ENCODE data around the gene DGCR2. TPM values are rescaled to one million over a fixed set of nuclear protein-coding genes. Genes with fewer than 3 reads are reported as not detected.

Gene DGCR2
- total RNA-seq (10 to 100 TPM; 36.1 to 53.3 (median 41.2) TPM), polyA plus RNA-seq (10 to 100 TPM; 26.0 to 51.5 TPM)
- long read RNA-seq, donor 1, full-length matches to known transcripts = 42 of 155 reads
- long read RNA-seq, donor 1, partial matches to known transcripts = 19 of 155 reads
- long read RNA-seq, donor 1, other reads (novel, unspliced or antisense) = 94 of 155 reads
- long read RNA-seq, donor 2, full-length matches to known transcripts = 60 of 199 reads
- long read RNA-seq, donor 2, partial matches to known transcripts = 81 of 199 reads
- long read RNA-seq, donor 2, other reads (novel, unspliced or antisense) = 58 of 199 reads
- long read RNA-seq, donor 3, full-length matches to known transcripts = 58 of 171 reads
- long read RNA-seq, donor 3, partial matches to known transcripts = 71 of 171 reads
- long read RNA-seq, donor 3, other reads (novel, unspliced or antisense) = 42 of 171 reads

GRCh38 chr22:19122143-19122751 is at the start of gene DGCR2:
Gene DGCR2, minus strand, starts transcription at chr22:19122412. Its CDS starts 206 bp downstream, at chr22:19122206.
- no peaks in the 10 kb centered on the region for H3K27me3 ChIP-seq
- no peaks in the 10 kb centered on the region for H3K9me3 ChIP-seq
- peak; percentile 97 to 99 (median 98) for ATAC-seq
- 0 to 1% (median 0%) methylated on average over 19 to 67 of the region's 67 CpGs; no CpG with 5 or more reads in 1 of the 4 donors for WGBS, 4 donors
- TF ChIP-seq POLR2A (IDR thresholded peaks at IDR 0.05) (peak; percentile 37 to 85), CTCF (IDR thresholded peaks at IDR 0.05) (peak in 2 of 12 donors; percentile 9 to 13)
- peaks cover 0 to 8% (median 0%) of the 10 kb centered on the region in 9 donors for H3K36me3 ChIP-seq
- H3K4me1 ChIP-seq = peaks cover 4 to 53% (median 44%) of the 10 kb centered on the region in 12 donors
- intact Hi-C loops (cut with DNase I) = loop anchor here in 1 of 10 donors (10.0 kb wide), 1 partner anchor 57 kb away; no protein-coding TSS in a partner anchor
- H3K27ac ChIP-seq = peak within 1 kb of the TSS; percentile 88 to 98 (median 94)
- DNase-seq = peak; percentile 97 to 99 (median 97)
- H3K4me3 ChIP-seq = peak within 1 kb of the TSS; percentile 86 to 98 (median 94)

- H3K4me1 ChIP-seq = peaks cover 16 to 57% (median 43%) of the 10 kb centered on the region in 12 donors
These were observed 47.7 kb upstream of the DGCR2 start for GRCh38 chr22:19169947-19170318.

GRCh38 chr22:19169002-19169946 is 47.1 kb upstream of the DGCR2 start:
- TF ChIP-seq CTCF (IDR thresholded peaks at IDR 0.05) (no peak), POLR2A (IDR thresholded peaks at IDR 0.05) (no peak)
- peaks cover 11 to 50% (median 37%) of the 10 kb centered on the region in 12 donors for H3K4me1 ChIP-seq
- no peaks in the 10 kb centered on the region for H3K36me3 ChIP-seq
- peaks cover 8 to 48% (median 32%) of the 10 kb centered on the region in 9 donors for H3K27me3 ChIP-seq
- no peak for DNase-seq
- peaks cover 0 to 5% (median 0%) of the 10 kb centered on the region in 12 donors for H3K9me3 ChIP-seq
- intact Hi-C loops (cut with DNase I) = no loop called here
- no peak for ATAC-seq
- H3K4me3 ChIP-seq = peak overlapping the region in 11 of 12 donors; percentile 1 to 46 (median 32)
- WGBS, 4 donors = 5 to 7% (median 5%) methylated on average over 34 to 58 of the region's 58 CpGs
- no peak overlapping the region for H3K27ac ChIP-seq

More at GRCh38 chr22:19169947-19170318, 47.7 kb upstream of the DGCR2 start:
- H3K27ac ChIP-seq = no peak overlapping the region
- 54 to 68% (median 55%) methylated on average over 2 to 7 of the region's 7 CpGs for WGBS, 4 donors
- H3K36me3 ChIP-seq = no peaks in the 10 kb centered on the region
- peak overlapping the region in 9 of 12 donors; percentile 27 to 89 (median 40) for H3K4me3 ChIP-seq
- ATAC-seq = no peak
- H3K9me3 ChIP-seq = peaks cover 0 to under 1% (median 0%) of the 10 kb centered on the region in 12 donors
- TF ChIP-seq POLR2A (IDR thresholded peaks at IDR 0.05) (no peak), CTCF (IDR thresholded peaks at IDR 0.05) (no peak)
- intact Hi-C loops (cut with DNase I) = no loop called here
- peaks cover 8 to 43% (median 32%) of the 10 kb centered on the region in 9 donors for H3K27me3 ChIP-seq
- DNase-seq = no peak

Data from heart left ventricle (tissue), 16 donors.